ENCODE data around the gene C2CD3.
A peak's percentile ranks its signal among the peaks of the same experiment; 100 is the strongest.

Gene C2CD3

GRCh38 chr11:74179234-74180052 is 8.6 kb upstream of the C2CD3 start:
- Mint-ChIP-seq H3K4me3 (no peak overlapping the region), H3K4me1 (peaks cover 10% of the 10 kb centered on the region), H3K27ac (no peak overlapping the region), H3K27me3 (no peaks in the 10 kb centered on the region), H3K9me3 (no peaks in the 10 kb centered on the region)
- DNase-seq (no peak), ATAC-seq (no peak)

- DNase-seq (no peak), ATAC-seq (no peak)
- H3K4me1 Mint-ChIP-seq: peaks cover 10% of the 10 kb centered on the region
- H3K27me3 Mint-ChIP-seq: no peaks in the 10 kb centered on the region
- H3K27ac Mint-ChIP-seq: no peak overlapping the region
- no peak overlapping the region for H3K4me3 Mint-ChIP-seq
- no peaks in the 10 kb centered on the region for H3K9me3 Mint-ChIP-seq
Observed at GRCh38 chr11:74175920-74176319, 5.1 kb upstream of the C2CD3 start.

- Mint-ChIP-seq H3K27me3 (no peaks in the 10 kb centered on the region), H3K4me3 (no peak overlapping the region), H3K27ac (no peak overlapping the region), H3K4me1 (no peaks in the 10 kb centered on the region), H3K9me3 (no peaks in the 10 kb centered on the region)
- no peak for ATAC-seq
- DNase-seq: no peak
Observed at GRCh38 chr11:74171997-74172396, 1.2 kb upstream of the C2CD3 start.

GRCh38 chr11:74171630-74171968 is 797 bp upstream of the C2CD3 start:
- DNase-seq (no peak), ATAC-seq (no peak)
- Mint-ChIP-seq H3K4me3 (no peak overlapping the region), H3K27me3 (no peaks in the 10 kb centered on the region), H3K4me1 (no peaks in the 10 kb centered on the region), H3K9me3 (no peaks in the 10 kb centered on the region), H3K27ac (no peak overlapping the region)

- no peaks in the 10 kb centered on the region for H3K4me1 Mint-ChIP-seq
- ATAC-seq: no peak
- no peak overlapping the region for H3K27ac Mint-ChIP-seq
- H3K27me3 Mint-ChIP-seq: no peaks in the 10 kb centered on the region
- DNase-seq: no peak
- H3K9me3 Mint-ChIP-seq: no peaks in the 10 kb centered on the region
- no peak overlapping the region for H3K4me3 Mint-ChIP-seq
Observed at GRCh38 chr11:74169738-74170458, 904 bp downstream of the C2CD3 start.

- ATAC-seq (no peak), DNase-seq (no peak)
- Mint-ChIP-seq H3K27ac (no peak overlapping the region), H3K4me1 (no peaks in the 10 kb centered on the region), H3K27me3 (no peaks in the 10 kb centered on the region), H3K4me3 (peak overlapping the region in 1 of 2 donors; percentile 27), H3K9me3 (no peaks in the 10 kb centered on the region)
Observed at GRCh38 chr11:74168838-74169237, 2.0 kb downstream of the C2CD3 start.

- no peaks in the 10 kb centered on the region for H3K27me3 Mint-ChIP-seq
- ATAC-seq (peak; percentile 31), DNase-seq (no peak)
- no peak overlapping the region for H3K4me3 Mint-ChIP-seq
- no peak overlapping the region for H3K27ac Mint-ChIP-seq
- H3K4me1 Mint-ChIP-seq: peaks cover 12% of the 10 kb centered on the region
- H3K9me3 Mint-ChIP-seq: no peaks in the 10 kb centered on the region
Observed at GRCh38 chr11:74162681-74163467, 7.9 kb downstream of the C2CD3 start.

GRCh38 chr11:74159642-74160041 is 11.2 kb downstream of the C2CD3 start:
- Mint-ChIP-seq H3K27me3 (no peaks in the 10 kb centered on the region), H3K9me3 (no peaks in the 10 kb centered on the region), H3K4me3 (no peak overlapping the region), H3K4me1 (peaks cover 12% of the 10 kb centered on the region), H3K27ac (no peak overlapping the region)
- ATAC-seq: no peak
- no peak for DNase-seq

- ATAC-seq (no peak), DNase-seq (no peak)
- Mint-ChIP-seq H3K9me3 (no peaks in the 10 kb centered on the region), H3K27ac (no peak overlapping the region), H3K4me3 (no peak overlapping the region), H3K27me3 (no peaks in the 10 kb centered on the region), H3K4me1 (peaks cover 6% of the 10 kb centered on the region)
Observed at GRCh38 chr11:74157169-74157568, 13.6 kb downstream of the C2CD3 start.

GRCh38 chr11:74154620-74155281 is 16.1 kb downstream of the C2CD3 start:
- no peak for ATAC-seq
- no peak for DNase-seq
- no peaks in the 10 kb centered on the region for H3K4me1 Mint-ChIP-seq
- H3K4me3 Mint-ChIP-seq: no peak overlapping the region
- H3K9me3 Mint-ChIP-seq: no peaks in the 10 kb centered on the region
- no peak overlapping the region for H3K27ac Mint-ChIP-seq
- no peaks in the 10 kb centered on the region for H3K27me3 Mint-ChIP-seq

- DNase-seq (no peak), ATAC-seq (no peak)
- H3K4me3 Mint-ChIP-seq: no peak overlapping the region
- no peaks in the 10 kb centered on the region for H3K4me1 Mint-ChIP-seq
- no peaks in the 10 kb centered on the region for H3K27me3 Mint-ChIP-seq
- H3K27ac Mint-ChIP-seq: no peak overlapping the region
- H3K9me3 Mint-ChIP-seq: no peaks in the 10 kb centered on the region
Observed at GRCh38 chr11:74153224-74153623, 17.6 kb downstream of the C2CD3 start.

- DNase-seq: no peak
- Mint-ChIP-seq H3K4me1 (no peaks in the 10 kb centered on the region), H3K9me3 (no peaks in the 10 kb centered on the region), H3K27ac (no peak overlapping the region), H3K27me3 (no peaks in the 10 kb centered on the region), H3K4me3 (no peak overlapping the region)
- no peak for ATAC-seq
Observed at GRCh38 chr11:74147199-74147929, 23.4 kb downstream of the C2CD3 start.

GRCh38 chr11:74144592-74144991 is 26.2 kb downstream of the C2CD3 start:
- no peaks in the 10 kb centered on the region for H3K9me3 Mint-ChIP-seq
- no peak overlapping the region for H3K27ac Mint-ChIP-seq
- DNase-seq: no peak
- H3K4me3 Mint-ChIP-seq: no peak overlapping the region
- no peaks in the 10 kb centered on the region for H3K4me1 Mint-ChIP-seq
- H3K27me3 Mint-ChIP-seq: no peaks in the 10 kb centered on the region
- ATAC-seq: no peak

GRCh38 chr11:74142624-74143023 is 28.2 kb downstream of the C2CD3 start:
- no peaks in the 10 kb centered on the region for H3K9me3 Mint-ChIP-seq
- DNase-seq (no peak), ATAC-seq (no peak)
- H3K27me3 Mint-ChIP-seq: no peaks in the 10 kb centered on the region
- no peak overlapping the region for H3K27ac Mint-ChIP-seq
- H3K4me1 Mint-ChIP-seq: no peaks in the 10 kb centered on the region
- H3K4me3 Mint-ChIP-seq: no peak overlapping the region

- Mint-ChIP-seq H3K4me3 (no peak overlapping the region), H3K27ac (no peak overlapping the region), H3K9me3 (no peaks in the 10 kb centered on the region), H3K4me1 (no peaks in the 10 kb centered on the region), H3K27me3 (no peaks in the 10 kb centered on the region)
- DNase-seq (no peak), ATAC-seq (no peak)
Observed at GRCh38 chr11:74141908-74142307, 28.9 kb downstream of the C2CD3 start.

Data from stimulated activated naive CD8-positive, alpha-beta T cell treated with anti-CD3 and anti-CD28 coated beads, Interleukin-15, amount 100 ng/mL, for 72 hours (primary cell).